Sigmoid colon (tissue), 7 donors: Measurements from ENCODE around the gene PRDM16. TPM values are rescaled to one million over a fixed set of nuclear protein-coding genes. Genes with fewer than 3 reads are reported as not detected.

Source experiments
- DNase-seq: peaks from one replicate; pipeline ENCODE4 v3.0.0-alpha.2; 2019
- H3K27ac ChIP-seq, 4 donors: fragments of 200-600 bp; sonication (generic); one replicate each; pipeline ENCODE4 v1.5.1; 2016 to 2019; ENCODE audit warnings: mild to moderate bottlenecking in 1 of 4
- H3K27me3 ChIP-seq, 3 donors: fragments of 200-600 bp; sonication (generic); one replicate each; pipeline ENCODE4 v1.5.1; 2019; ENCODE audit warnings: mild to moderate bottlenecking in 1 of 3
- H3K36me3 ChIP-seq, 4 donors: fragments of 200-600 bp; sonication (generic); one replicate each; pipeline ENCODE4 v1.5.1; 2016 to 2019
- H3K4me1 ChIP-seq, 4 donors: fragments of 200-600 bp; sonication (generic); one replicate each; pipeline ENCODE4 v1.5.1; 2017 to 2019
- H3K4me3 ChIP-seq, 4 donors: fragments of 200-600 bp; sonication (generic); one replicate each; pipeline ENCODE4 v1.5.1; 2017 to 2019; ENCODE audit warnings: mild to moderate bottlenecking in 2 of 4, moderate library complexity in 1 of 4
- H3K9me3 ChIP-seq, 4 donors: fragments of 200-600 bp in 3 of 4; sonication (generic) in 3 of 4; one replicate each; pipeline versions ENCODE4 v1.5.1 to v1.6.1; 2013 to 2019
- EP300 ChIP-seq, 4 donors: sonication (generic); formaldehyde crosslinking; IDR thresholded peaks; one replicate each; pipeline ENCODE4 v1.6.1; 2017; ENCODE audit warnings: antibody characterized with exemption in 4 of 4
- POLR2A ChIP-seq, 2 donors: fragments of 450-650 bp; IDR thresholded peaks; one replicate each; pipeline ENCODE4 v1.6.1; 2016; ENCODE audit warnings: antibody characterized with exemption in 2 of 2, mild to moderate bottlenecking in 2 of 2, moderate library complexity in 2 of 2
- POLR2AphosphoS5 ChIP-seq, 4 donors: sonication (generic); formaldehyde crosslinking; IDR thresholded peaks; one replicate each; pipeline ENCODE4 v1.6.1; 2017; ENCODE audit warnings: antibody characterized with exemption in 4 of 4
- WGBS, 2 donors: extraction: QIAGEN DNeasy Blood & Tissue Kit; methylation state at CpG; one replicate each; pipeline ENCODE4 v1.1.7; 2013; 5-methylcytosine and 5-hydroxymethylcytosine counted together
- intact Hi-C: fragments of 100-400 bp; cut with DNase I; formaldehyde crosslinking; loops from one replicate; pipeline ENCODE4 v1.15.1; 2023
- polyA plus RNA-seq, 3 donors: library from polyadenylated mRNA; stranded (reverse); fragments of 200-250 nt; gene quantifications; one replicate each; pipeline ENCODE4 v1.2.3, GENCODE V29; 2013
- total RNA-seq, 4 donors: library from RNA; depleted of rRNA; stranded (reverse); fragments of >200 nt; gene quantifications; one replicate each; pipeline ENCODE4 v1.1.0, GENCODE V29; 2016
- TF ChIP-seq, protein P1 (sequence below), 4 experiments: fragments of 450-650 bp in 3 of 4; fragments of 200-600 bp in 1 of 4; IDR thresholded peaks; one replicate each; pipeline ENCODE4 v1.5.1; 2016 to 2019; ENCODE audit warnings: antibody characterized with exemption in 4 of 4, mild to moderate bottlenecking in 3 of 4, moderate library complexity in 2 of 4
- donor health status: healthy with polysubstance abuse.
- donor health status: Bipolar disorder and iron deficiency.
- donor health status: healthy.

Gene PRDM16
- total and polyA plus RNA-seq, 7 donors = under 0.01 to 1.7 (median 0.49) TPM

DNA sequence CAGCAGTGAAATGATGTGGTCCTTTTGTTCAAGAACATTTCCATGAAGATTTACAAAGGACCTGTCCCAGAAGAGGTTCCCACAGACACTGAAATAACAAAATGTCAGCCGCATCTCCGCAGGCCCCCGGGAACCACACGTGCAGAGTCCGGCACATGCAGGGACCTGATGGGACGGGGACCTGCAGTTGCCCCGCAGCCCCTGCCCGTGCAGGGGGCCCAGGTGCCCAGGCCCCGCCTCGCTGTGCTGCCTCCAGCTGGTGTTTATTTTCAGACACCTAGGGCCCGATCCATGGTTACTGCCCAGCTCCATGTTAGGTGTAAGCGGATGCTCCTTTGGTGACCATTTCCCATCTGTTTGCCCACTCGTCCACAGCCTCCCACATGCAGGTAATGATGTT, 236.2 kb downstream of the PRDM16 start:
- Histone ChIP-seq H3K9me3 (peaks cover 0 to 3% (median 0%) of the 10 kb centered on the region in 4 donors), H3K27ac (no peak overlapping the region), H3K36me3 (no peaks in the 10 kb centered on the region), H3K27me3 (no peaks in the 10 kb centered on the region), H3K4me1 (no peaks in the 10 kb centered on the region), H3K4me3 (no peak overlapping the region)
- DNase-seq = no peak
- TF ChIP-seq EP300 (IDR thresholded peaks at IDR 0.05) (no peak), POLR2AphosphoS5 (IDR thresholded peaks at IDR 0.05) (no peak), POLR2A (IDR thresholded peaks at IDR 0.05) (no peak)
- TF ChIP-seq, protein P1, sequence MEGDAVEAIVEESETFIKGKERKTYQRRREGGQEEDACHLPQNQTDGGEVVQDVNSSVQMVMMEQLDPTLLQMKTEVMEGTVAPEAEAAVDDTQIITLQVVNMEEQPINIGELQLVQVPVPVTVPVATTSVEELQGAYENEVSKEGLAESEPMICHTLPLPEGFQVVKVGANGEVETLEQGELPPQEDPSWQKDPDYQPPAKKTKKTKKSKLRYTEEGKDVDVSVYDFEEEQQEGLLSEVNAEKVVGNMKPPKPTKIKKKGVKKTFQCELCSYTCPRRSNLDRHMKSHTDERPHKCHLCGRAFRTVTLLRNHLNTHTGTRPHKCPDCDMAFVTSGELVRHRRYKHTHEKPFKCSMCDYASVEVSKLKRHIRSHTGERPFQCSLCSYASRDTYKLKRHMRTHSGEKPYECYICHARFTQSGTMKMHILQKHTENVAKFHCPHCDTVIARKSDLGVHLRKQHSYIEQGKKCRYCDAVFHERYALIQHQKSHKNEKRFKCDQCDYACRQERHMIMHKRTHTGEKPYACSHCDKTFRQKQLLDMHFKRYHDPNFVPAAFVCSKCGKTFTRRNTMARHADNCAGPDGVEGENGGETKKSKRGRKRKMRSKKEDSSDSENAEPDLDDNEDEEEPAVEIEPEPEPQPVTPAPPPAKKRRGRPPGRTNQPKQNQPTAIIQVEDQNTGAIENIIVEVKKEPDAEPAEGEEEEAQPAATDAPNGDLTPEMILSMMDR (IDR thresholded peaks at IDR 0.05) = no peak
- intact Hi-C loops = no loop called here
- 84 to 90% methylated on average over 13 of the region's 13 CpGs for WGBS, 2 donors

DNA sequence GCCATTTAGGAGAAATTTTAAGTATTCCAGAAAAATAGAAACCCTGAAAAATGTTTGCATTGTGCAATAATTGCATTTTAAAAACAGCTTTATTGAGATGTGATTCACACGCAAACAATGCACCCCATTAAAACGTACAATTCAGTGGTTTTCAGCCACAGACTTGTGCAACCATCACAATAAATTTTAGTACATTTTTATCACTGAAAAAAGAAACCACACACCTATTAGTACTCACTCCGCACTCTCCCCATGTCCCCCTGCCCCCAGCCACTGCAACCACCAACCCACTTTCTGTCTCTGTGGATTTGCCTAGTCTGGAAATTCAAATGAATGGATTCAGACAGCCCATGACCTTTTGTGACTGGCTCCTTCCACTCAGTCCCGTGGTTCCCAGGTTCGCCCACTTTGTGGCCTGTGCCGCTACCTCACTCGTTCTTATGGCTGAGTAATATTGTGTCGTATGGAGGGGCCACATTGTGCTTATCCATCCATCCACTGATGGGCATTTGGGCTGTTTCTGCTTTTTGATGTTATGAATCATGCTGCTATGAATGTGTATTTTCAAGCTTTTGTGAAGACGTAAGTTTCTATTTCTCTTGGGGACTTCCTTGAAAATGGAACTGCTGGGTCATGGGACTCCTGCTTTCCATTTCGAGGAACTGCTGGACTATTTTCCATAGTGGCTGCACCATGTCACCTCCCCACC, 237.7 kb downstream of the PRDM16 start:
- WGBS, 2 donors = 75 to 77% methylated on average over 10 of the region's 10 CpGs
- no peak for TF ChIP-seq POLR2A (IDR thresholded peaks at IDR 0.05)
- TF ChIP-seq, protein P1 (IDR thresholded peaks at IDR 0.05) = no peak
- TF ChIP-seq POLR2AphosphoS5 (IDR thresholded peaks at IDR 0.05) = no peak
- TF ChIP-seq EP300 (IDR thresholded peaks at IDR 0.05) = no peak
- intact Hi-C loops = no loop called here
- Histone ChIP-seq H3K27me3 (no peaks in the 10 kb centered on the region), H3K36me3 (no peaks in the 10 kb centered on the region), H3K9me3 (peaks cover 0 to 3% (median 0%) of the 10 kb centered on the region in 4 donors), H3K4me1 (no peaks in the 10 kb centered on the region), H3K4me3 (no peak overlapping the region), H3K27ac (no peak overlapping the region)
- DNase-seq = no peak

DNA sequence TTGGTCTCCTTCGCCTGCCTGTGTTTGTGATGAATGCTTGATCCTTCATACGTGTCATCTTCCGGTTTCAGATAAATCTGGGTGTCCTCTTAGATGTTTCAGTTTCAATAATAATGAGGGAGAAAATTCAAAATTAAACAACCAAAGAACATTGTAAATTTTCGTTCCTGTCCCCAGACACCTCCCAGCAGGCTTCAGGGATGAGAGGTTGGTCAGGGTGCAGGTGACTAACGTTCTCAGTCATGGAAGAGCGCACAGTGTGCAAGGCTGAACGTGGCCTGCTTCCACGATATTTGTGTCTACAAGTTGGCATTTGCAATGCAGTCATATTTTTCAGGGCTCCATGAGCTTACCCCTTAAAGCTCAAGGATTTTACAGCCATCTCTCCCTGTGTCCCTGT, 238.4 kb downstream of the PRDM16 start:
- no peaks in the 10 kb centered on the region for H3K36me3 ChIP-seq
- TF ChIP-seq POLR2A (IDR thresholded peaks at IDR 0.05) (no peak), EP300 (IDR thresholded peaks at IDR 0.05) (no peak), POLR2AphosphoS5 (IDR thresholded peaks at IDR 0.05) (no peak)
- TF ChIP-seq, protein P1 (IDR thresholded peaks at IDR 0.05) = no peak
- H3K27me3 ChIP-seq = no peaks in the 10 kb centered on the region
- H3K4me3 ChIP-seq = no peak overlapping the region
- no peak overlapping the region for H3K27ac ChIP-seq
- DNase-seq = no peak
- intact Hi-C loops = no loop called here
- WGBS, 2 donors = 85 to 86% methylated on average over 8 of the region's 8 CpGs
- no peaks in the 10 kb centered on the region for H3K9me3 ChIP-seq
- H3K4me1 ChIP-seq = peaks cover 0 to 4% (median 2%) of the 10 kb centered on the region in 4 donors

DNA sequence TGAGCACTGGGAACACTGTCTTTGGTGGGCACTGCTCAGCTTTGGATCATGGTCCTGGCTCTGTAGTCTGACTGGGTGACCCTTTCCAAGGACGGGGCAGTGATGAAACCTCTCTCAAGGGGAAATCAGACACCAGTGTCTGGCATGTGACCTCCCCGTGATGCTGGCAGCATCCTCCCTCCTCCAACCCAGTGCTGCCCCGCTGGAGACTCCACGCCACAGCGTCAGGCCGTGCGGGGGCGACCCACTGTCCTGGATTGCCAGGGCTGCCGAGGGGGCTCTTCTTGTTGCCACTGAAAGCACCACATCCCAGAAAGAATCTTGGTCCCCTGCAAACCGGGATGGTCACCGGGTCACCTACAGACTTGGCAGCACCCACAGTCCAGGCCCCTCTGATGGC, 239.1 kb downstream of the PRDM16 start:
- Histone ChIP-seq H3K27ac (no peak overlapping the region), H3K9me3 (no peaks in the 10 kb centered on the region), H3K36me3 (no peaks in the 10 kb centered on the region), H3K27me3 (no peaks in the 10 kb centered on the region), H3K4me1 (peaks cover 0 to 11% (median 8%) of the 10 kb centered on the region in 4 donors), H3K4me3 (no peak overlapping the region)
- intact Hi-C loops = no loop called here
- TF ChIP-seq, protein P1 (IDR thresholded peaks at IDR 0.05) = no peak
- TF ChIP-seq POLR2A (IDR thresholded peaks at IDR 0.05) = no peak
- TF ChIP-seq POLR2AphosphoS5 (IDR thresholded peaks at IDR 0.05) = no peak
- 93 to 94% methylated on average over 11 of the region's 11 CpGs for WGBS, 2 donors
- DNase-seq = no peak
